Effector CD4-positive, alpha-beta T cell (primary cell): ENCODE results near the gene PTPRG.

ENCODE experiments used
- DNase-seq: peaks from one replicate; pipeline ENCODE4 v3.0.0-alpha.2; 2020

PTPRG gene

DNA sequence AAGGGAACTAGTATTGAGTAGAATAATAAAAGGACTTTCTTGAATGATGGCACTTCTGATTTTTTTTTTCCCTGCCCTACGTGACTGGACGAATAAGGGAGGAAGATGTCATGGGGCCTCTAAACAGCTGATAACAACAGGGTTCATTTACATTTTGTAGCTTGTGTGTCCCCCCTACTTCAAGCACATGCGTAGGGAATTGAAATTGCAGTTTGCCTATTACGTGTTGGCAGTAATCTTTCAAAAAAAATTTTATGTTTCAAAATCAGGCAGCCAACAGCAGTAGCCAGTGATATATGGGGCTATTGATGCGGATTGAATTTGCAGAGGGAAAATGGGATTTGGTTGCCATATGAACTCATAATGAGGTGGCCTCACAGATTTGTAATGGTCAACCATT lies 58.7 kb downstream of the PTPRG start:
- no peak for DNase-seq

DNA sequence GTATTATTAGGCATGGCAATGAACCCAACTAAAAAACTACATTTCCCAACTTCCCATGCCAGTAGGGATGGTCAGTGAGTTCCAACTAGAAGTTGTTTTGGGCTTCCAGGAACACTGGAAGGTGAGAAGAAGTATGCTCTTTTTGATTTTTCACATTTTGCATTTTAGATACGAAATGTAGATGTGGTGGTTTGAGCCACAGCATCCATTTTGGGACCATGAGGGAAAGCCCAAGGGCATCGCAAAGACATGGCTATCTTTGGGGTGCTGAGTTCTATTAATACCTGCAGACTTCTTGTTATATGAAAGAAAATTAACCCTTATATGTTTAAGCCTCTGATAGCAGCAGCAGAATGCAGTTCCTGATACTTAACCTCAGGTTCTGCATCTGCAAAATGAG lies 62.9 kb downstream of the PTPRG start:
- no peak for DNase-seq

DNA sequence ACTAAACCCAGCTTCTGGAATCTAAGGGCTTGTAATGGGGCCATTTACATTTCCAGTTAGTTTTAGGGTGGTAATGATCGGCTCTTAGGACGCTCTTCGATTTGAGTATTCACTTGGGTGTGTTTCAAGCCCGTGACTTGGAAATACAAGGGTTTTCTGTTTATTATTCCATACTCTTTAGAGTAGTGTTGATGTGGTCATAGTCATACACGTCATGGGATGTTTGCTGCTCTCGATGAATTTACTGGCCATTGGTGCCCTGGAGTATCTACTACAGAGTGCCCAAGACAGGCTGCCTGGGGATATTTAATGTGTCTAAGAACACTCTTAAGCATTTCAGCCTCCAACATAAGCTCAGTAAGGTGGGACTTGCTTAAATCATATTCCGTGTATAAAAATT lies 64.1 kb downstream of the PTPRG start:
- no peak for DNase-seq

DNA sequence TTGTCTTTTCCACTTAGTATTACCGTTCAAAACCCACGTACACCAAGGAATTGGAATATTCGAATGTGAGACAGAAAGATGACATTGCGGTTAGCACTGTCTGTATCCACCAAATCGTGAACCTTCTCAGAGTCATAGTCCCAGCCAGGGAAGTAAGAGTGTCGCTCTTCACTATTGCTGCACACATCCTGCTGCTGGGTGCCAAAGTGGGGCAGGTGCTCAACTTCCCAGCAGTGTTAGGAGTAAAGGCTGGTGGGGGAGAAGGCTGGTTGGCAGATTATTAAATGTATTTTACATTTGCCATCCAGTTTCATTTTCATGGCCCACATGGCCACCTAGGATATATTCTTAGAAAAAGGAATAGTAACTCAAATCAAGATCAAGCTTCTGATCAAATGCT lies 65.1 kb downstream of the PTPRG start:
- DNase-seq = no peak

DNA sequence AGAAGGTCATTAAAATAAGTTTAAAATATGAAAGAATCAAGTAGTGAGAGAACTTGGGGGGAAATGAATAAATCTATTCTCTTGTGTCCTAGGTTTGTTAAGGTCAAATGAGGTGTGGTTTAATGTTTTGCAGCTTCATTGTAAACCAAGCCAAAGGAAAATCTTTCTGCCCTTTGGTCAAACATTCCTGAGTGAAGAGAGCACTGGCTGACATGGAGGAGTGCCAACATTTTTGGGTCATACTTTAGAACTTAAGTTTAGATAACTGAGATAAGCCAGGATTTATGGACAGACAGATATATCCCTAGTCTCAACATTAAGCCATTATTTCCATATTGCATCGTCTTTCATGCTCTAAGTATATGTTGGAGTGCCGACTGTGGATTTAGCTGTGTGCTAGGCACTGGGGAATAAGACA lies 66.4 kb downstream of the PTPRG start:
- DNase-seq = no peak

DNA sequence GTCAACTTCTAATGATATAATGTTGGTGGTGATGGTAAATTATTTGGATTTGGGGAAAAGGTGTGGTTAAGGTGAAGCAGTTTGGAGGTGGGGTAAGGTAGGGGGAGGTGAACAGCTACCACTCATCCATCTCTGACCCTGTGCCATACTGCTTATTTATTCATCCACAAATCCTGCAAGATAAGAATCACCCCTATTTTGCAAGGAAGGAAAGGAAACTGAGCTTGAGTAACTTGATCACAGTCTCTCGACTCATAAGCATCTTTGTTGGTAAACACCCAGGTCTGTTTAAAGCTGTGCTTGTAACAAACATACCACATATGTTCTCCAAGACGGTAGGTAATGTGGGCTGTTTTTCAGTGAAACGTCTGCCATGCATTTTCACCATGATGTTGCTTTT lies 67.3 kb downstream of the PTPRG start:
- DNase-seq = no peak

DNA sequence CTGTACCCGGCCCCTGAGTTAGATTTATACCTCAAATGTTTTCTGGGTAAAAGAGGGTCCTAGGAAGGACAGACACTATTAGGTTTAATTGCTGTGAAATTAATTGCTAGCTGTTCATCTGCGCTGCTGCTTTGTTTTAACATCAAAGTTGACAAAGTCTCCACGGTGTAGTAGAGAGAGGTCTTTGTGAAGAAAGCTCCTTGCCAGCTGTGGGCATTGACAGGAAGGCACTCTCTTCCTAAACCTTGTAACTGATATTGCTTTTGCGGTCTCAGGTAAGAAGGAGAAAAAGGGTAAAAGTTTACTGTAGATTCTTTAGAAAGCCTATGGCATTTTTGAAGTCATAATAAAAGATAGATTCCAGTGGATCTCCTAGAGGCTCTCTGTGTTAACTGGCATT lies 68.1 kb downstream of the PTPRG start:
- no peak for DNase-seq

DNA sequence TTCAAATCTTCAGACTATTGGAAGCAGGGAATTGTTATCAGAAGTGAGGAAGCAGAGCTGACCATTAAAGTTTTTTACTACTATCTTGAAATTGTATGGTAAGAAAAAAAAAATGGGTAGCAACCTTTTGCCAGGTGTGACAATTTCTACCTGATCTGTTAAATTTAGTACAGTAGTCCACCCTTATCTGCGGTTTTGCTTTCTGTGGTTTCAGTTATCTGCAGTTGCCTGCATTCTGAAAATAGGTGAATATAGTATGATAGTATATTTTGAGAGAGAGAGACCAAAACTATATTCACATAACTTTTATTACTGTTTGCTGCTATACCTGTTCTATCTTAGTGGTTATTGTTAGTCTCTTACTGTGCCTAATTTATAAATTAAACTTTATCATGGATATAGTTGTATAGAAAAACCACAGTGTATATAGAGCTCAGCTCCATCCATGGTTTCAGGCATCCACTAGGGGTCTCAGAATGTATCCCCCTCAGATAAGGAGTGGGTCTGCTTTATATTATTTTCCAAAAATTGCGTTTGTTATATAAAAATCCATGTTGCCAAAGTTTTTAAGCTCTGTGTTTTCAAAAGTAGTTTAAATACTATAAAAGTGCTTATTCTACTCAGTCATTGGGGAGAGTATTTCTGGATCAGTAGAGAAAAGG lies 69.9 kb downstream of the PTPRG start:
- no peak for DNase-seq

DNA sequence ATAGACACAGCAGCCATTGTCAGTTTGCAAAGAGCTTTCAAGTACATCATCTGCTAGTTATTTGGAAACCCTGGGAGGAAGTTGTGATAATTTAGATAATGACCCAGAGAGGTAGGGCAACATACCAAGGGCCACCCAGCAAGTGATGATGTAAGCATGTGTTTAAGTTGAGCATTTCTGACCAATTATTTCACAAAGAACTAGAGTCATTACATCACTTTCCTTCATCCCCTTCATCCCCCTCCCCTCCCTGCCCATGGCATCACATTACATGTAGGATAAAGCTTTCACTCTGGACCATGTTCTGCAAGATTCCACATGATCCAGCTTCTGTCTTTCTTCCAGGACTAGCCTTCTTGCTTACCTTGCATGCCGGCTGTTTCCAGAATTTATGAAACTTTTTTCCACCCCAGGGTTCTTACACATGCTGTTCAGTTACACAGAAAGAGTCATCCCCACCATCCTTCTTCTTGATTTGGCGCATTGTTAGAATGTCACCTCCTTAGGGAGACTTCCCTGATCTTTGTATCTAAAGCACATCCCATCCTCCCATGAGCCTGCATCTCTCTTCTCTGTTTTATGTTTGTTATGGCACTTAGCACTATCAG lies 71.3 kb downstream of the PTPRG start:
- DNase-seq = no peak

DNA sequence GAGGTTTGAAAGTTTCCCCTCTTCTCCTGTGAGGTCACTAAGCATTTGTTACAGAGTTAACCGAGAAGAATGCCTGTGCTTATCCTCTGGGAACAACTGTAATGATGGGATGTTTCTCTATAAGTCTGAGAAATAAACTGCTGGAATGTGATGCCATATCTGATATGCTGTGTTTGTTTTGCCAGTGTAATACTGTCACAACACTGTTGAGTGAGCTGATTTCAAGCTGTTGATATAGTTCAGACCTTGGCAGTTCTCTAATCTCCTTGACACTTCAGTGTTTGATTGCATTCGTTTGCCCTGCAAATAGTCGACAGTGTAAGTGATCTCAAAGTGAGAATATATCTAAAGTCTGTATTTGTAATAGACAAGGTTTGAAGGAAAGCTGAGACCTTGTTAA lies 73.3 kb downstream of the PTPRG start:
- DNase-seq = no peak

DNA sequence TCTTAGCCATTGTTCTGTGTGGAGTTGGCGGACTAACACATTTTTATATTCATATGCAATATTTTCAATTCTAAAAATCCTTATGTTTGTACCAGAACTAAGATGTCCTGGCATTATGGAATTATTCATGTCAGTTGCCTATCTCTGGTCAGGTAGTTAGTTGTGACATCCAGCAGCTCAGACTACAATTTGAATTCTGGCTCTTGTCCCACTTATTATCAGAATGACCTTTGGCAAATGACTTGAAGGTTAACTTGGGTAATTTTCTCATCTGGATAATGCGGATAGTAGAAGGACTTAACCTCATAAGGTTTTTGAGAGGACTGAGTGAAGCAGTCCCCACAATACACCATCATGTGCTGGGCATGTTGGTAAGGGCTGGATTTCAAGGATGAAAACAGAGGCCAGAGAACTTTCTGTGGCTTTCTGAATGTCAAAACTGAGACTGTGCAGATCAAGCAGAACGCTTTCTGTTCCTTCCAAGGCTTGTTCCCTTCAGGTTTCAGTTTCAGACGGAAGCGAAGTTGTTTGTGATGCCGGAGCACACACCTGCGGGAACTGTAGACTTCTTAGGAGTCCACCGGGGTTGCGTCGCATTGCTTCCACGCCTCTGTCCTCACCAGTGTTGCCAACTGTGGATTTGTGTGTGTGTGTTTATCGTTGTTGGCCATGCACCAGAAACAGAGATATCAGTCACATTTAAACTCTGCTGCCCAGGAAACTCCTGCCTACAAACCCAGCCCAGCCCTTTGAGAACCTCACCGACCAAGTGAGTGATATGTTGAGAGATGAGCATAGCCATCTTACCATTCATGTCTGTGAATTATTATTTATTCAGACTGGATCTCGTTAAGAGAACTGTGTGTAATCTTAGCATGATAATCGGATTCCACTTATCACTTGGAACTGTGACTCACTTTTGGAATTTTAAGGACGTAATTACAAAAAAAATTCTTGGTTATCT lies 76.0 kb downstream of the PTPRG start:
- no peak for DNase-seq

DNA sequence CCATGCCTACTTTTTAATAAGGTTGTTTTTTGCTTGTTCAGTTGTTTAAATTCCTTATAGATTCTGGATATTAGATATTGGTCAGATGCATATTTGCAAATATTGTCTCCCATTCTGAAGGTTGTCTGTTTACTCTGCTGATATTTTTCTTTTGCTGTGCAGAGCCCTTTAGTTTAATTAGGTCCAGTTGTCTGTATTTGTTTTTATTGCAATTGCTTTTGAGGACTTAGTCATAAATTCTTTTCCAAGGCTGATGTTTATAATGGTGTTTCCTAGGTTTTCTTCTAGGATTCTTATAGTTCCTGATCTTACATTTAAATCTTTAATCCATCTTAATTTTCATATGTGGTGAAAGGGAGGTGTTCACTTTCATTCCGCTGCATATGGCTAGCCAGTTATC lies 77.4 kb downstream of the PTPRG start:
- DNase-seq = no peak

DNA sequence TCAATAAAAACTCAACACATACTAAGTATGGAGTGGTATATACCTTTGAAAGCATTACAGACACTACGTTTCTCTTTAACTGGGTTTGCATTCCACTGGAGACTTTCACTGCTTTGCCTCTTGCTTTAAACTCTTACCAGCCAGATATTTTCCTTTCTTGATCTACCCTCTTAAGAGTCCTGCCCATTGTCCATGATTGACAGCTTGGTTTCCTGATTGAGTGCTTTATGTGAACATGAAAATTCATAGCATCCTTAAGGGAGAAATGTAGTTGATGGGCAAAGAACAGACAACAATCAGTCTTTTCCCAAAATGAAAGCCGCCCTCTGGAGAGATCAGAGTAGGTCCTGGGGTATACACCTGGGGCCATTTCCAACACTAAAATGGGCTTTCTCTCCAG lies 78.6 kb downstream of the PTPRG start:
- no peak for DNase-seq

DNA sequence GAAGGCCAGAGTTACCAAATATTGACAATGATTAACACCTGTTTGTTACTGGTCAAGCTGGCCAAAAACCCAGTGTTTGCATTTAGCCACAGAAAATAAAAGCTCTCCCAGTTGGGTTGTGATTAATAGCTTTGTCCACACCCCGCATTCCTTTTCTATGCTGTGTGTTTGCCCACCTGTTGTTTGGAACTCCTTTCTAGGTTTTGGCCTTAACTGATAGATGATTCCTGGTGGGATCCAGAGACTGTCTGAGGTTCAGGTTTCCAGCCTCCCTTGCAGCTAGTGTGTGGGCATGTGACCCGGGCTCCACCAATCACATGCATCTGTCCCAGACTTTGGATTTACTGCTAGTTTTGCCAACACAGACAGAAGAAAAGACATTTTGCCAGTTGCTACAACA lies 83.8 kb downstream of the PTPRG start:
- no peak for DNase-seq

DNA sequence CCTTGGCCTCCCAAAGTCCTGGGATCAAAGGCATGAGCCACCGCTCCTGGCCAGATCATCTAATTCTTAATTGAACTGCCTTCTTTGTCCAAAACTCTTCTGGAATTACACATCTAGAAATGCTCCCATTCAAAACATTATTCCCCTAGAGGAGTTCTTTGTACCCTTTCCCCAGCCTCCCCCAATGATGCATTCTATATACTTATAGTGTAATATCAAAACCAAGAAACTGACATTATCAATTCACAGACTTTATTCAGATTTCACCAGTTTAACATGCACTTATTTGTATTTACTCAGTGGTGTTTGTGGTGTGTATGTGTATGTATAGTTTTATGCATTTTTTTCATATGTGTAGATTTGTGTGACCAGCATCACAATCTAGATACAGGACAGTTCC lies 85.0 kb downstream of the PTPRG start:
- DNase-seq = no peak

DNA sequence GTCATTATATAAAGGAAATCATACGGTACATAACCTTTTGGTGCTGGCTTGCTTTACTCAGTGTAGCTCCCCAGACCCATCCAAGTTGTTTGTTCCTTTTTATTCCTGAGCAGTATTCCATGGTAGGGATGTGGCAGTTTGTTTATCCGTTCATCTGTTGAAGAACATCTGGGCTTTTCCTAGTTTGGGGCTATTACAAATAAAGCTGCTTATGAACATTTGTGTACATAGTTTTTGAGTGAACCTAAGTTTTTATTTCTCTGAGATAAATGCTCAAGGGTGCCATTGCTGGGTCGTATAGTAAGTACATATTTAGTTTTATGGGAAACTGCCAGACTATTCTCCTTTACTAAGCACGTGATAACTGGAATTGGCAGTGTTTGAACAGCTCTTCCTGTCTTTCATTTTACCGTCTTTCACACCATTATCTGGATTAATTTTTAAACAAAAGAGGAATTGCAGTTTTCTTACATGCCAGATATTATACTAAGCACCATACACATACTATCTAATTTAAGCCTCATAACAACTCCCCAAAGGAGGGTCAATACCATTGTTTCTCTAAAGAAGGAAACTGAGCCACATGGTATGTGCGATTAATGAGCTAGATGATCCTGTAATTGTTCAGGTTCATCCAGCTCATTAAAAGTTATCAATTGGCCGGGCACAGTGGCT lies 85.6 kb downstream of the PTPRG start:
- DNase-seq = no peak

DNA sequence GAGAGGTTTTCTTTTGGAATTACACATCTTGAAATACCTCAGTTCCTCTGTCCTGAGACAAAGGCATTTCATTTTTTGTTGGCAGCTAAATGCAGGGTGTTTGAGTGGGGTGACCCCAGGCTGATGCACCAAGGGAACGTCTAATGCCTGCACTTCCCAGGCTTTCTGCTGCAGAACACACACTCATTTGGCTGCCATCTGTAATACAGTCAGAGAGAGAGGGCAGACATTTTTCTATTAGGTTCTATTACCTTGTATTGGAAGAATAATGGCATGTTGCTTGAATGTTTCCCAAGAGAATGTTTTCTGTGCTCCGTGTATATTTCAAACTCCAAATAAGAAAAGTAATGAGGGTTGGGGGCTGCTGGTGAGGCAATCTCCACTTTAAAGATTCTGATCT lies 87.1 kb downstream of the PTPRG start:
- DNase-seq = no peak

DNA sequence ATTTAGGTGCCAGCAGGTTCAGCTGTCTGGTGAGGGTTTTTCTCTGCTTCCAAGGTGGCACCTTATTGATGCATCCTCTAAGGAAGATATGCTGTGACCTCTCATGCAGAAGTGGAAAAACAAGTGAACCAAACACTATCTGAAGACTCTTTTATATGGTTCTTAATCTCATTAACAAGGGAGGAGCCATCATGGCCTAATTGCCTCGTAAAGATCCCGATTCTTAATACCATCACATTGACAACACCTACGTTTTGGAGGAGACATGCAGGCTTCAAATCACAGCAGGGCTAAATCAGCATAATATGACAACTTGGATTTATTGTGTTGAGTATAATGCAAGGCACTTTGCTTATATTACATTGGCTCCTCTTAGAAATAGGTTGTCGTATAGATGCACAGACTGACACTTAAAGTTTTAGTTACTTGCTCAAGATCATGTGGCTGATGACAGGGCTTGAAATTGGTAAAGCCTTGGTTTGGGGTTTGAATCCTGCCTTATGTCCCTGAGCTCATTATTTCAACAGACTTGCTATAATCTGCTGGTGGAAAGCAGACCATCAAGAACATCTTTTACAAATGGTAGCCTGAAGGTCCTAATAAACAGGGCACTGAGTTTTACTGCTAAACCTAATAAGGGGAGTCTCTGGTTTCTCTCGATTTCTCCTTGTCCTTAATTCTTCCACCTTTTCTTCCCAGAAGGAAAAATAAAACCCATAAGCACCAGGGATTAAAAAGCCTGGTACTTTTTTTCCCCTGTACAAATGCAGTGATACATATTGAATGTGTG lies 88.2 kb downstream of the PTPRG start:
- DNase-seq = no peak

DNA sequence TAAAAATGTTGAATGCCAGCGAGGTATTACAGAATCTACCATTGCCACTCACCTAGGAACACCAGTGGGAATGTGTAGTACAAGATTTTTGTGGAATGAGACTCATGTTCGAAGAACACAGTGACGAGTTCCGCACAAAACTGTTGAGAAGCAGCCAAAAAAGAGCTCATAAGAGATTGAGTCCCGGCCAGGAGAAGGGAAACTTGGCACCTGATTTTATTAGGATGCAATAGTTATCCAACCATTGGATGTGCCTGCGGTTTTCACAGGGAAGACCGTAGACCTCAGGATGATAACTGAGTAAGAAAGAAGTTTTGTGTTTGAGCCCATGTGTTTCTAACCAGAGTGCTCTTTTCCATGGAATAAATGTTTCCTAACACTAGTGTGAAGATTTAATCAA lies 88.9 kb downstream of the PTPRG start:
- DNase-seq = no peak

DNA sequence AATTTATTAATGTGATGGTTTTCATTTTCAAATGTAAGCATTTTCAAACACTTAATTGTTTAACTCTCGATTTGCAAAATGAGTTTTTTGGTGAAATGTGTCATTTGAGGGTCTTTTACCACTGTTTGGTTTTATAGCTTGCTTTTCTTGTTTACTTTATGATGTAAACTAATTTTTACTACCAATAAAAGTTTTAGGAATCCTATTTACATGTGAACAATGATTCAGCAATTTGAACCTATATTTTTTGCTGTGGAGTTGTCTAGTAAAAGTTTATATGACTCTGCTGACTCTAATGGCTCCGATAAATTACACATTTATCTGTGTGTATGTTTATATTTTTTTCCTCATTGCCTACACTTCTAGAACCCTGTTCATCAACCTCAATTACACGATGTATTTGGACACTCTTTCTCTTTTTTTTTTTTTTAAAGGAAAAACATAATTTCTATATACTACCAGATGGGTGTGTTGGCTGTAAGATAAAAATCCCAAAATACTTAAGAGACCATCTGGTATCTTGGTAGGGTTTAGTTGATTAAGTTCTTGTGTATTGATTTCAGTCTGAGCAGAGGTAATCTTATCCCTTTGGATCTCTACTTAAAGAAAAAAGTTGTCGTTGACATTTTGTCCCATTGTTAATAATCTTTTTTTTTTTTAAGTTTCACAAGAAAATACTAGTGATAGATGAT lies 89.5 kb downstream of the PTPRG start:
- no peak for DNase-seq

DNA sequence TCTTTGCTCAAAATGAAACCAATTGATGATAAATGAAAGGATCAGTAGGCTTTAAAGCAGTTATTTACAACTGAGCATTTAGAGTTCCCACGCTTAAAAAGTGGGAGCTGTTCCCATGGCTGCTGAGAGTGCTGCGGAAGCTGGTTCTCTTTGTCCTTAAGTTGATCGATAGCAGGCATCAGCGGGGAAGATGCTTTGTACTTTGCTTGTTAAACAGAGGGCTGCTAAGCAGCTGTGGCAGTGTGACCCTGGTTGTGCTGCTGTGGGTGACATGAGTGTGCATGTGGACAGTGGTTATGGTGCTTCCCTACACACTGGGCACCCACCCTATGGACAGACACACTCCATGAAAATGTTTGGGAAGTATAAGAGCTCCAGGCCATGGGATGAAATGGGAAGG lies 96.3 kb downstream of the PTPRG start:
- DNase-seq = no peak

DNA sequence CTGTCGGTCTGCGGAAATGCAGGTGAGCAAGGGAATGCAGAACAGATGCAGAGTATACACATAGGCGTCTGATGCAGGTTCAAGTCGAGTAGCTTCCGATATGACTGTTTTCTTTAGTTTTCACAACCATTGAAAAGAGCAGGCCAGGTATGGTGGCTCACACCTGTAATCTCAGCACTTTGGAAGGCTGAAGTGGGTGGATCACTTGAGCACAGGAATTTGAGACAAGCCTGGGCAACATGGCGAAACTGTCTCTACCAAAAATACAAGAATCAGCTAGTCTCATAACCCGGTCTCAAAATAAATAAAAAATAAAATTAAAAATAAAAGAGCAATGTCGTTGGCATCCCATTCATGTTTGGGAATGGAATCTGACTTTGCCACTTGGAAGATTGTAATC lies 101.5 kb downstream of the PTPRG start:
- DNase-seq = no peak
